Ishikawa (cell line): ENCODE results near the gene MACF1.

ENCODE experiments used
- CEBPB ChIP-seq: IDR thresholded peaks from 2 replicates; pipeline ENCODE4 v1.6.1; 2012
- CREB1 ChIP-seq: IDR thresholded peaks from 2 replicates; pipeline ENCODE4 v1.6.1; 2012; ENCODE audit warnings: low read depth
- EGR1 ChIP-seq: IDR thresholded peaks from 2 replicates; pipeline ENCODE4 v1.6.1; 2012
- EP300 ChIP-seq: IDR thresholded peaks from 2 replicates; pipeline ENCODE4 v1.6.1; 2012; ENCODE audit warnings: borderline replicate concordance
- FOXM1 ChIP-seq: IDR thresholded peaks from 2 replicates; pipeline ENCODE4 v1.6.1; 2012; ENCODE audit warnings: low read depth, borderline replicate concordance
- NFIC ChIP-seq: IDR thresholded peaks from 2 replicates; pipeline ENCODE4 v1.6.1; 2012
- RAD21 ChIP-seq: IDR thresholded peaks from 2 replicates; pipeline ENCODE4 v1.6.1; 2012; ENCODE audit warnings: low read depth
- REST ChIP-seq: IDR thresholded peaks from 2 replicates; pipeline ENCODE4 v1.6.1; 2012; ENCODE audit warnings: low read depth, mild to moderate bottlenecking
- TAF1 ChIP-seq: IDR thresholded peaks from 2 replicates; pipeline ENCODE4 v1.6.1; 2012; ENCODE audit warnings: low read depth, mild to moderate bottlenecking
- TCF12 ChIP-seq: IDR thresholded peaks from 2 replicates; pipeline ENCODE4 v1.6.1; 2012; ENCODE audit warnings: low read depth
- TEAD4 ChIP-seq: IDR thresholded peaks from 2 replicates; pipeline ENCODE4 v1.6.1; 2012
- USF1 ChIP-seq: IDR thresholded peaks from 2 replicates; pipeline ENCODE4 v1.6.1; 2012
- YY1 ChIP-seq: IDR thresholded peaks from 2 replicates; pipeline ENCODE4 v1.6.1; 2012; ENCODE audit warnings: low read depth
- ZBTB7A ChIP-seq: IDR thresholded peaks from 2 replicates; pipeline ENCODE4 v1.6.1; 2012; ENCODE audit warnings: low read depth
- TF ChIP-seq, protein P1 (sequence below): IDR thresholded peaks from 2 replicates; pipeline ENCODE4 v1.6.1; 2012

The MACF1 gene

GRCh38 chr1:39204441-39205081 lies at the start of gene MACF1:
Gene MACF1, plus strand, starts transcription at chr1:39204695. Its CDS starts 328 bp downstream, at chr1:39205023.
- no peak for TF ChIP-seq TAF1
- TF ChIP-seq, protein P1, sequence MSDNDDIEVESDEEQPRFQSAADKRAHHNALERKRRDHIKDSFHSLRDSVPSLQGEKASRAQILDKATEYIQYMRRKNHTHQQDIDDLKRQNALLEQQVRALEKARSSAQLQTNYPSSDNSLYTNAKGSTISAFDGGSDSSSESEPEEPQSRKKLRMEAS, result no peak
- no peak for TF ChIP-seq EP300
- no peak for TF ChIP-seq CEBPB
- no peak for TF ChIP-seq CREB1
- TF ChIP-seq TEAD4, result no peak
- no peak for TF ChIP-seq NFIC
- no peak for TF ChIP-seq YY1
- no peak for TF ChIP-seq FOXM1
- TF ChIP-seq REST, result no peak
- TF ChIP-seq ZBTB7A, result no peak
- TF ChIP-seq RAD21, result no peak
- TF ChIP-seq TCF12, result no peak
- TF ChIP-seq EGR1, result no peak

GRCh38 chr1:39157304-39157703 lies 47.2 kb upstream of the MACF1 start:
- TF ChIP-seq, protein P1, result no peak
- TF ChIP-seq TCF12 (no peak), TEAD4 (no peak), EP300 (no peak), TAF1 (no peak), CEBPB (no peak), USF1 (no peak), FOXM1 (no peak), NFIC (no peak), YY1 (no peak), RAD21 (no peak), CREB1 (no peak), EGR1 (no peak), ZBTB7A (no peak), REST (no peak)

- no peak for TF ChIP-seq CEBPB
- TF ChIP-seq CREB1, result peak; percentile 66; the same call in 1 of the 2 replicates
- TF ChIP-seq TEAD4, result no peak
- TF ChIP-seq EGR1, result no peak
Observed at GRCh38 chr1:39158327-39159086, 46.0 kb upstream of the MACF1 start.

- TF ChIP-seq CEBPB (no peak), YY1 (no peak), ZBTB7A (no peak), CREB1 (no peak), TEAD4 (no peak), EGR1 (no peak), TAF1 (no peak), REST (no peak), NFIC (no peak), TCF12 (no peak), FOXM1 (no peak), EP300 (no peak)
- TF ChIP-seq, protein P1, result no peak
Observed at GRCh38 chr1:39159224-39160036, 45.1 kb upstream of the MACF1 start.
